ENCODE data around the gene SIRPA.

The SIRPA gene

DNA sequence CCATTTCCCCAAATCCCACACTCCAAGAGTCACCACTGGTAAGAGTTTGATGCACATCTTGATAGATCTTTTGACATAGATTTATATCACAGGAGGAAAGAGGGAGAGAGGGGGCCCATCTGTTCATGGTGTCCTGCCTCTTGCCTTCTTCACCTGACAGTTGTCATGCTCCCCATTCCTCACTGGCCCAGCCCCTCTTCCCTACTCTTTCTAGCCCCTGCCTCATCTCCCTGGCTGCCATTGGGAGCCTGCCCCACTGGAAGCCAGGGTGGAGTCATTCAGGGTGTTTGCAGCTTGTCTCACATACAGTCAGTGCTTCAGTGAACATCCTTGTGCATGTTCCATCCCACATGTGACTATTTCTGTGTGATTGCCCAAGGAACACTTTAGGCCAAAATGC lies 27.6 kb downstream of the SIRPA start:
- Histone ChIP-seq H3K4me1 (no peaks in the 10 kb centered on the region), H3K36me3 (ENCODE audit: control insufficient read depth, insufficient read depth, low read length) (no peaks in the 10 kb centered on the region), H2AFZ (no peak overlapping the region), H3K79me2 (no peaks in the 10 kb centered on the region), H3K27me3 (ENCODE audit: control insufficient read depth, insufficient read depth, low read length) (no peaks in the 10 kb centered on the region), H3K4me3 (ENCODE audit: low read depth, low read length) (no peak overlapping the region), H3K4me2 (ENCODE audit: low read length) (no peak overlapping the region), H3K27ac (no peak overlapping the region), H3K9me3 (ENCODE audit: control insufficient read depth, low read length) (no peaks in the 10 kb centered on the region), H3K9ac (no peak overlapping the region)
- TF ChIP-seq, protein P1, sequence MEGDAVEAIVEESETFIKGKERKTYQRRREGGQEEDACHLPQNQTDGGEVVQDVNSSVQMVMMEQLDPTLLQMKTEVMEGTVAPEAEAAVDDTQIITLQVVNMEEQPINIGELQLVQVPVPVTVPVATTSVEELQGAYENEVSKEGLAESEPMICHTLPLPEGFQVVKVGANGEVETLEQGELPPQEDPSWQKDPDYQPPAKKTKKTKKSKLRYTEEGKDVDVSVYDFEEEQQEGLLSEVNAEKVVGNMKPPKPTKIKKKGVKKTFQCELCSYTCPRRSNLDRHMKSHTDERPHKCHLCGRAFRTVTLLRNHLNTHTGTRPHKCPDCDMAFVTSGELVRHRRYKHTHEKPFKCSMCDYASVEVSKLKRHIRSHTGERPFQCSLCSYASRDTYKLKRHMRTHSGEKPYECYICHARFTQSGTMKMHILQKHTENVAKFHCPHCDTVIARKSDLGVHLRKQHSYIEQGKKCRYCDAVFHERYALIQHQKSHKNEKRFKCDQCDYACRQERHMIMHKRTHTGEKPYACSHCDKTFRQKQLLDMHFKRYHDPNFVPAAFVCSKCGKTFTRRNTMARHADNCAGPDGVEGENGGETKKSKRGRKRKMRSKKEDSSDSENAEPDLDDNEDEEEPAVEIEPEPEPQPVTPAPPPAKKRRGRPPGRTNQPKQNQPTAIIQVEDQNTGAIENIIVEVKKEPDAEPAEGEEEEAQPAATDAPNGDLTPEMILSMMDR (IDR thresholded peaks at IDR 0.05), result no peak

DNA sequence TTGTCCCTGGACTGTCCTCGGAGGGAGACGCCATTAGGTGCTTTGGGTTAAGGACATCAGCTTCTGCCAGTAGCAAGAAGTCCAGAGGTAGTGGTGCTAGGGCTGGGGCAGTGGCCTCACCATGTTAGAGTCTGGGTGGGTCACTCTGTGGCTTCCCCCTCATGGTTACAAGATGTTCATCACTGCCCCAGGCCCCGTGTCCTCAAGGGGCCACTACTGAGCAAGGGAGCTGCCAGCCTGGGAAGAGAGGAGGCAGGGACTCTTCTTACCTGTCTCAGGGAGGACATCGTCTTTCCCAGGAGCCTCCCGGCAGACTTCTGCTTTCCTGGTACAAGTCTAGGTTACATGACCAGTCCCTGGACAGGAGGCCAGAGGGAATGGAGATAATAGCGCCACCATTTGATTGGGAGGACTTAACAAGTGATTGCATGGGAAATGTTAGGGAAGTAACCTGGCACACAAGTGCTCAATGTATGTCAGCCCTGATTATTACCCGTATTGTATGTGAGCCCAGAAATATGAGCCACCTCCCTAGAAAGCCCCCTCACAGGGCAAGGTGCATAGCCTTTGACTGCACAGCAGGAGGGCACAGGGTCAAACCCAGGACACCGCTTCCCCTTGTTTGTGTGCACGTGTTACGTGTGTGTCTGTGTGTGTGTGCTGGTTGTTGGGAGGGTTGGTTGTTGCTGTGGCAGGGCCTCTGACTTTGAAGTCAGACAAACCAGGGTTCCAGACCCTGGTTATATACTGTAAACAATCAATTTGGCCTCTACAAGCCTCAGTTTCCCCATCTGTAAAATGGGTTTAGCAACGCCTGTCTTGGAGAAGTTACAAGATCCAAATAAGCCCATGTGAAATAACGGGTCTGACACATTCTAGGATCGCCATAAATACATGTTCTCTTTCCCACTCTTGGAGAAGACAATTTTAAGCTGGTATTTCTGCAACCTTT lies 30.0 kb downstream of the SIRPA start:
- no peak overlapping the region for H3K4me3 ChIP-seq (ENCODE audit: low read depth, low read length)
- H3K36me3 ChIP-seq (ENCODE audit: control insufficient read depth, insufficient read depth, low read length), result no peaks in the 10 kb centered on the region
- no peaks in the 10 kb centered on the region for H3K27me3 ChIP-seq (ENCODE audit: control insufficient read depth, insufficient read depth, low read length)
- H3K79me2 ChIP-seq, result no peaks in the 10 kb centered on the region
- H3K9ac ChIP-seq, result no peak overlapping the region
- no peak overlapping the region for H2AFZ ChIP-seq
- no peak overlapping the region for H3K27ac ChIP-seq
- TF ChIP-seq, protein P1 (IDR thresholded peaks at IDR 0.05), result no peak
- no peaks in the 10 kb centered on the region for H3K4me1 ChIP-seq
- no peak overlapping the region for H3K4me2 ChIP-seq (ENCODE audit: low read length)
- no peaks in the 10 kb centered on the region for H3K9me3 ChIP-seq (ENCODE audit: control insufficient read depth, low read length)

DNA sequence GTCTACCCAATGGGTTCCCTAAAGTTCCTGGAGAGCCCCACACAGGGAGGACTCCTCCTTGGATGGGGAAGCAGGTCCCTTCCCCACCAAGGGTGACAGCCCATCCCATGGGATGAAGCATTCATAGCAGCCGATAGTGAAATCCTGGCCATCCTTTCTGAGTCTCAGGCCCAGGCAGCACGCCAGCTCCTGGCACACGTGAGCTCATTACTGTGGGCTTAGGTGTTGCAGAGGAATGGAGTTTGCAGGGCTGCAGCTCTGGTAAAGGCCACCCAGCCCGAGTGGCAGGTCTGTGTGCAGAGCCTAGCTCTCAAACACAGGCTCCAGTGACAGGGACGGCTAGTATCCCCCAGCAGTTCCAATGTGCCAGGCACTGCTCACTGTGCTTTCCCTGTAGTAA lies 31.0 kb downstream of the SIRPA start:
- no peak overlapping the region for H3K4me2 ChIP-seq (ENCODE audit: low read length)
- H3K36me3 ChIP-seq (ENCODE audit: control insufficient read depth, insufficient read depth, low read length), result no peaks in the 10 kb centered on the region
- H3K9me3 ChIP-seq (ENCODE audit: control insufficient read depth, low read length), result no peaks in the 10 kb centered on the region
- H3K79me2 ChIP-seq, result no peaks in the 10 kb centered on the region
- TF ChIP-seq, protein P1 (IDR thresholded peaks at IDR 0.05), result no peak
- no peak overlapping the region for H3K27ac ChIP-seq
- no peak overlapping the region for H3K4me3 ChIP-seq (ENCODE audit: low read depth, low read length)
- no peaks in the 10 kb centered on the region for H3K27me3 ChIP-seq (ENCODE audit: control insufficient read depth, insufficient read depth, low read length)
- no peak overlapping the region for H2AFZ ChIP-seq
- no peaks in the 10 kb centered on the region for H3K4me1 ChIP-seq
- no peak overlapping the region for H3K9ac ChIP-seq

DNA sequence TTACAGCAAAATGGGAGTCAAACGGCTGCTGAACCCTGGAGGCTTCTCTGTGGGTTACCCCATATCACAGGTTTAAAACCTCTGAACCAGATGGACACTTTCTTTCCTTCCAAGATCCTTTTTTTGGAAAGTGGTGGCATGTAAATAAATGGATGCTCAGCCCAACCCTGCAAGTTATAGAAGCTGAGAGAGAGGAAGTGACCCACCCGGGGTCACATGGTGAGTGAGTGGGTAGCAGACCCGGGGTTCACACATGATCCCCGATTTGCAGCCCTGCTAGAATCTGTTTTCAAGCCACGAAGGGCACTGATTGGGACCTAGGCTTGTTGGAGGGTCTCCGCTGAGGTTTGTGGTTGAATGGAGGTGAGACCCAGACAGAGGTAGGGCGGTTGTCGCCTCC lies 32.0 kb downstream of the SIRPA start:
- no peaks in the 10 kb centered on the region for H3K79me2 ChIP-seq
- no peak overlapping the region for H3K4me3 ChIP-seq (ENCODE audit: low read depth, low read length)
- H3K9ac ChIP-seq, result no peak overlapping the region
- H3K36me3 ChIP-seq (ENCODE audit: control insufficient read depth, insufficient read depth, low read length), result no peaks in the 10 kb centered on the region
- no peaks in the 10 kb centered on the region for H3K27me3 ChIP-seq (ENCODE audit: control insufficient read depth, insufficient read depth, low read length)
- H3K9me3 ChIP-seq (ENCODE audit: control insufficient read depth, low read length), result no peaks in the 10 kb centered on the region
- TF ChIP-seq, protein P1 (IDR thresholded peaks at IDR 0.05), result no peak
- H2AFZ ChIP-seq, result no peak overlapping the region
- H3K4me2 ChIP-seq (ENCODE audit: low read length), result no peak overlapping the region
- H3K4me1 ChIP-seq, result no peaks in the 10 kb centered on the region
- no peak overlapping the region for H3K27ac ChIP-seq

DNA sequence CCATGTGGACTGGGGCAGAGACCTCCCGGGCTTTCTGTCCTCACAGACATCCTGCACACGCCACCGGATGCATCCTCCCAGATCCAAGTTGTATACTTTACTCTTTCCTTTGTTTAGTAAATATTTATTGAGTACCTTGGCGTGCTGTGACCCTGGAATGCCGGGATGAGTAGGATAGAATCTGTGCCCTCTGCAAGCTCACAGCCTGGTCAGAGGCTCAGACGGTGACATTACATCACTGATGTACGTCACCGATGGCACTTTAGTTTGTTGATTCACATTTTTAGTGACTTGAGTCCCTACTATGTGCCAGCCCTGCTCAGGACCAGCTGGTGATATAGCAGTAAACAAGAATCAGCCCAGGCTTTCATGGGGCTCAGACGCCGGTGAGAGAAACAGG lies 32.9 kb downstream of the SIRPA start:
- Histone ChIP-seq H3K27me3 (ENCODE audit: control insufficient read depth, insufficient read depth, low read length) (no peaks in the 10 kb centered on the region), H3K27ac (no peak overlapping the region), H3K79me2 (no peaks in the 10 kb centered on the region), H3K9me3 (ENCODE audit: control insufficient read depth, low read length) (no peaks in the 10 kb centered on the region), H2AFZ (no peak overlapping the region), H3K4me2 (ENCODE audit: low read length) (no peak overlapping the region), H3K9ac (no peak overlapping the region), H3K4me1 (no peaks in the 10 kb centered on the region), H3K4me3 (ENCODE audit: low read depth, low read length) (no peak overlapping the region), H3K36me3 (ENCODE audit: control insufficient read depth, insufficient read depth, low read length) (no peaks in the 10 kb centered on the region)
- TF ChIP-seq, protein P1 (IDR thresholded peaks at IDR 0.05), result no peak

All from parathyroid adenoma (tissue), 2 donors.